H1 (cell line): ENCODE measurements around the gene MAN1C1. TPM values are rescaled to one million over a fixed set of nuclear protein-coding genes. Genes with fewer than 3 reads are reported as not detected.

ENCODE experiments used
- ATF2 ChIP-seq: IDR thresholded peaks from 2 replicates; pipeline ENCODE4 v1.6.1; 2012; ENCODE audit warnings: low read length, inconsistent platforms
- CTCF ChIP-seq, 3 experiments: IDR thresholded peaks; 1 replicate in 2 of 3; 2 replicates in 1 of 3; pipeline versions ENCODE4 v1.5.1 to v1.6.1; 2011; ENCODE audit warnings: low read length in 3 of 3, mild to moderate bottlenecking in 3 of 3, inconsistent platforms in 2 of 3, low read depth in 1 of 3, moderate library complexity in 1 of 3; ENCODE audit not compliant: insufficient read depth in 1 of 3; ENCODE audit errors: control extremely low read depth in 1 of 3
- TEAD4 ChIP-seq: IDR thresholded peaks from 2 replicates; pipeline ENCODE4 v1.6.1; 2012; ENCODE audit warnings: low read depth, low read length, inconsistent platforms, mixed read lengths
- YY1 ChIP-seq: IDR thresholded peaks from 2 replicates; pipeline ENCODE4 v1.6.1; 2011; ENCODE audit warnings: low read depth, mild to moderate bottlenecking, low read length
- polyA plus RNA-seq, 7 experiments: library from polyadenylated mRNA; depleted of rRNA in 3 of 7; stranded (reverse) in 5 of 7; unstranded in 2 of 7; fragments of >200 nt in 5 of 7; fragments of 200-250 nt in 2 of 7; gene quantifications; 1 replicate in 5 of 7; 2 replicates in 1 of 7; 4 replicates in 1 of 7; pipeline versions ENCODE4 v1.2.1 to v1.2.3, GENCODE V29; 2011 to 2013; ENCODE audit warnings: missing spikeins in 2 of 7, mixed read lengths in 2 of 7
- total RNA-seq: library from RNA; stranded (reverse); fragmentation: NEBNext Ultra II Directional; extraction: Animal tissue kit (Norgen Biotek cat#: 25700); gene quantifications from 2 replicates; pipeline ENCODE4 v1.2.1, GENCODE V29; 2021

Gene MAN1C1
- total and polyA plus RNA-seq, 2 of the 8 experiments (the other 6 are each of a cell fraction or from before 2014, with no cell fraction given), result 7.8 to 15.2 TPM

GRCh38 chr1:25619101-25619890, 2.7 kb downstream of the MAN1C1 start (continued):
- TF ChIP-seq CTCF (IDR thresholded peaks at IDR 0.05; ENCODE audit: control extremely low read depth in 1 of 3, insufficient read depth in 1 of 3, low read depth in 1 of 3, low read length in 3 of 3), result peak; percentile 94 to 99 (median 99)
- TF ChIP-seq YY1, result peak; percentile 56; the same call in 1 of the 2 replicates
- peak; percentile 58; the same call in 1 of the 2 replicates for TF ChIP-seq TEAD4
- no peak for TF ChIP-seq ATF2
